Stimulated activated naive CD8-positive, alpha-beta T cell treated with anti-CD3 and anti-CD28 coated beads, Interleukin-15, Interleukin-2, amounts not matched to agents 100 U/mL and 50 U/mL, for 24 hours (primary cell): Measurements from ENCODE around the gene COX17.
"Not testable (repeated sequence)": the region's sequence is repeated elsewhere in the genome, so short reads cannot be mapped to it uniquely, and the experiment has no call there.

Experiments used
- ATAC-seq: fragments of 150-1000 bp; cut with Tn5 transposase; one replicate; pipeline ENCODE4 v1.10.0; 2021
- DNase-seq: peaks from one replicate; pipeline ENCODE4 v3.0.0; 2021

Gene COX17

GRCh38 chr3:119676771-119677640 is at the start of gene COX17:
COX17 (minus strand) TSS chr3:119677406; CDS start chr3:119677310, 96 bp downstream.
- DNase-seq (peak; percentile 94), ATAC-seq (peak; percentile 91)

GRCh38 chr3:119726909-119727308 is 49.7 kb upstream of the COX17 start:
- ATAC-seq (no peak), DNase-seq (no peak)

- no peak for DNase-seq
- no peak for ATAC-seq
Observed at GRCh38 chr3:119723022-119723421, 45.8 kb upstream of the COX17 start.

GRCh38 chr3:119717520-119717919 is 40.3 kb upstream of the COX17 start:
- DNase-seq, result no peak
- no peak for ATAC-seq

GRCh38 chr3:119716998-119717397 is 39.8 kb upstream of the COX17 start:
- ATAC-seq (no peak), DNase-seq (no peak)

GRCh38 chr3:119715105-119715504 is 37.9 kb upstream of the COX17 start:
- DNase-seq (no peak), ATAC-seq (no peak)

GRCh38 chr3:119703820-119704531 is 26.8 kb upstream of the COX17 start:
- DNase-seq, result no peak
- no peak for ATAC-seq

GRCh38 chr3:119702530-119703527 is 25.6 kb upstream of the COX17 start, which contains the start of gene CFAP91:
CFAP91 (plus strand) TSS chr3:119703022; CDS start chr3:119703099, 77 bp downstream.
- DNase-seq, result peak; percentile 91
- ATAC-seq, result peak; percentile 88

GRCh38 chr3:119700920-119701734 is 23.9 kb upstream of the COX17 start:
- peak; percentile 1 for ATAC-seq
- no peak for DNase-seq

GRCh38 chr3:119700269-119700919 is 23.2 kb upstream of the COX17 start:
- peak; percentile 30 for ATAC-seq
- DNase-seq, result peak; percentile 17

- no peak for DNase-seq
- no peak for ATAC-seq
Observed at GRCh38 chr3:119697394-119697793, 20.2 kb upstream of the COX17 start.

GRCh38 chr3:119695480-119695879 is 18.3 kb upstream of the COX17 start:
- ATAC-seq, result no peak
- no peak for DNase-seq

- DNase-seq, result no peak
- ATAC-seq, result no peak
Observed at GRCh38 chr3:119690043-119690656, 12.9 kb upstream of the COX17 start.

- DNase-seq, result no peak
Observed at GRCh38 chr3:119683421-119683820, 6.2 kb upstream of the COX17 start.

GRCh38 chr3:119681279-119681678 is 4.1 kb upstream of the COX17 start:
- ATAC-seq (no peak), DNase-seq (no peak)

More at GRCh38 chr3:119683421-119683820, 6.2 kb upstream of the COX17 start:
- no peak for ATAC-seq

GRCh38 chr3:119679874-119680273 is 2.7 kb upstream of the COX17 start:
- DNase-seq (no peak), ATAC-seq (no peak)

- not testable (repeated sequence) for DNase-seq, ATAC-seq
Observed at GRCh38 chr3:119678209-119678608, 1.0 kb upstream of the COX17 start.

GRCh38 chr3:119677641-119677934 is 382 bp upstream of the COX17 start:
- no peak for ATAC-seq

GRCh38 chr3:119676020-119676419 is 1.2 kb downstream of the COX17 start:
- DNase-seq (no peak), ATAC-seq (no peak)

More at GRCh38 chr3:119677641-119677934, 382 bp upstream of the COX17 start:
- no peak for DNase-seq
